Mucosa of stomach (tissue), 1 donor: ENCODE data around the gene GJB3.

Source experiments
- H3K27me3 ChIP-seq: one replicate; pipeline ENCODE4 v1.7.0; 2013; ENCODE audit warnings: mild to moderate bottlenecking, low read length; ENCODE audit not compliant: control insufficient read depth, insufficient read depth
- H3K36me3 ChIP-seq: one replicate; pipeline ENCODE4 v1.7.0; 2013; ENCODE audit warnings: low read length; ENCODE audit not compliant: control insufficient read depth, insufficient read depth
- H3K4me1 ChIP-seq: one replicate; pipeline ENCODE4 v1.7.0; 2013; ENCODE audit warnings: mild to moderate bottlenecking, low read length; ENCODE audit not compliant: control insufficient read depth, insufficient read depth
- H3K4me3 ChIP-seq: one replicate; pipeline ENCODE4 v1.7.0; 2013; ENCODE audit warnings: low read length
- H3K9ac ChIP-seq: one replicate; pipeline ENCODE4 v1.7.0; 2013; ENCODE audit warnings: mild to moderate bottlenecking, low read length, moderate library complexity
- H3K9me3 ChIP-seq: one replicate; pipeline ENCODE4 v1.7.0; 2013; ENCODE audit warnings: mild to moderate bottlenecking, low read length, moderate library complexity; ENCODE audit not compliant: control insufficient read depth
- donor health status: Pancreatic carcinoma.

GJB3 gene

GRCh38 chr1:34746785-34747637 lies 34.0 kb upstream of the GJB3 start:
- Histone ChIP-seq H3K36me3 (no peaks in the 10 kb centered on the region), H3K9me3 (no peaks in the 10 kb centered on the region), H3K4me3 (no peak overlapping the region), H3K4me1 (peaks cover 9% of the 10 kb centered on the region), H3K9ac (no peak overlapping the region), H3K27me3 (peaks cover 13% of the 10 kb centered on the region)

GRCh38 chr1:34747638-34747941 lies 33.4 kb upstream of the GJB3 start:
- Histone ChIP-seq H3K4me3 (no peak overlapping the region), H3K4me1 (peaks cover 5% of the 10 kb centered on the region), H3K9me3 (no peaks in the 10 kb centered on the region), H3K27me3 (peaks cover 8% of the 10 kb centered on the region), H3K9ac (no peak overlapping the region), H3K36me3 (no peaks in the 10 kb centered on the region)

GRCh38 chr1:34749992-34750391 lies 31.0 kb upstream of the GJB3 start:
- Histone ChIP-seq H3K4me1 (no peaks in the 10 kb centered on the region), H3K9me3 (no peaks in the 10 kb centered on the region), H3K4me3 (no peak overlapping the region), H3K27me3 (peaks cover 8% of the 10 kb centered on the region), H3K36me3 (no peaks in the 10 kb centered on the region), H3K9ac (no peak overlapping the region)

- Histone ChIP-seq H3K4me1 (no peaks in the 10 kb centered on the region), H3K36me3 (no peaks in the 10 kb centered on the region), H3K9ac (no peak overlapping the region), H3K9me3 (no peaks in the 10 kb centered on the region), H3K4me3 (no peak overlapping the region), H3K27me3 (peaks cover 8% of the 10 kb centered on the region)
These were observed 30.4 kb upstream of the GJB3 start for GRCh38 chr1:34750610-34751009.

GRCh38 chr1:34753163-34753562 lies 27.9 kb upstream of the GJB3 start:
- no peaks in the 10 kb centered on the region for H3K36me3 ChIP-seq
- H3K4me1 ChIP-seq, result no peaks in the 10 kb centered on the region
- H3K9me3 ChIP-seq, result no peaks in the 10 kb centered on the region
- H3K4me3 ChIP-seq, result no peak overlapping the region
- H3K9ac ChIP-seq, result no peak overlapping the region
- peaks cover 1% of the 10 kb centered on the region for H3K27me3 ChIP-seq

GRCh38 chr1:34754964-34755637 lies 25.9 kb upstream of the GJB3 start, which contains the start of gene GJB5:
Gene GJB5 (plus strand): TSS chr1:34755047. CDS start chr1:34757331, 2,284 bp downstream.
- no peak within 1 kb of the TSS for H3K4me3 ChIP-seq
- H3K27me3 ChIP-seq, result no peaks in the 10 kb centered on the region
- no peaks in the 10 kb centered on the region for H3K9me3 ChIP-seq
- H3K36me3 ChIP-seq, result no peaks in the 10 kb centered on the region
- H3K4me1 ChIP-seq, result peaks cover 9% of the 10 kb centered on the region
- H3K9ac ChIP-seq, result no peak within 1 kb of the TSS

GRCh38 chr1:34755961-34756360 lies 25.1 kb upstream of the GJB3 start:
- Histone ChIP-seq H3K9me3 (no peaks in the 10 kb centered on the region), H3K36me3 (no peaks in the 10 kb centered on the region), H3K4me1 (peaks cover 9% of the 10 kb centered on the region), H3K9ac (no peak overlapping the region), H3K27me3 (no peaks in the 10 kb centered on the region), H3K4me3 (no peak overlapping the region)

GRCh38 chr1:34757386-34757785 lies 23.6 kb upstream of the GJB3 start:
- Histone ChIP-seq H3K9me3 (no peaks in the 10 kb centered on the region), H3K36me3 (no peaks in the 10 kb centered on the region), H3K4me3 (no peak overlapping the region), H3K4me1 (peaks cover 9% of the 10 kb centered on the region), H3K9ac (no peak overlapping the region), H3K27me3 (no peaks in the 10 kb centered on the region)

- peaks cover 15% of the 10 kb centered on the region for H3K4me1 ChIP-seq
- no peaks in the 10 kb centered on the region for H3K9me3 ChIP-seq
- no peaks in the 10 kb centered on the region for H3K27me3 ChIP-seq
- H3K9ac ChIP-seq, result no peak overlapping the region
- no peak overlapping the region for H3K4me3 ChIP-seq
- no peaks in the 10 kb centered on the region for H3K36me3 ChIP-seq
These were observed 22.3 kb upstream of the GJB3 start for GRCh38 chr1:34758751-34759150.

- Histone ChIP-seq H3K36me3 (no peaks in the 10 kb centered on the region), H3K4me3 (no peak within 1 kb of the TSS), H3K9me3 (no peaks in the 10 kb centered on the region), H3K27me3 (no peaks in the 10 kb centered on the region), H3K4me1 (peaks cover 15% of the 10 kb centered on the region), H3K9ac (no peak within 1 kb of the TSS)
These were observed 21.3 kb upstream of the GJB3 start, which contains the start of gene GJB4 for GRCh38 chr1:34759503-34760357. Gene GJB4 (plus strand): TSS chr1:34759740. CDS start chr1:34761255, 1,515 bp downstream.

- Histone ChIP-seq H3K4me1 (peaks cover 15% of the 10 kb centered on the region), H3K4me3 (no peak overlapping the region), H3K9me3 (no peaks in the 10 kb centered on the region), H3K36me3 (no peaks in the 10 kb centered on the region), H3K27me3 (no peaks in the 10 kb centered on the region), H3K9ac (no peak overlapping the region)
These were observed 19.7 kb upstream of the GJB3 start for GRCh38 chr1:34761176-34761761.
